GM21447 (cell line): Measurements from ENCODE around the gene MTMR3.

ENCODE experiments used
- ATAC-seq: cut with Tn5 transposase; IDR thresholded peaks from one replicate; pipeline ENCODE4 v1.9.1; 2021; ENCODE audit not compliant: unreplicated experiment

MTMR3 gene

GRCh38 chr22:30023099-30023660 is 140.2 kb downstream of the MTMR3 start:
- no peak for ATAC-seq

- ATAC-seq: no peak
These were observed 141.3 kb downstream of the MTMR3 start for GRCh38 chr22:30024231-30024630.

- no peak for ATAC-seq
These were observed 142.2 kb downstream of the MTMR3 start for GRCh38 chr22:30025221-30025620.

- no peak for ATAC-seq
These were observed 143.8 kb downstream of the MTMR3 start for GRCh38 chr22:30026756-30027155.

GRCh38 chr22:30027169-30027568 is 144.2 kb downstream of the MTMR3 start:
- no peak for ATAC-seq

GRCh38 chr22:30027791-30028190 is 144.8 kb downstream of the MTMR3 start:
- no peak for ATAC-seq

- ATAC-seq: no peak
These were observed 145.8 kb downstream of the MTMR3 start for GRCh38 chr22:30028731-30029130.

GRCh38 chr22:30029512-30029911 is 146.5 kb downstream of the MTMR3 start:
- ATAC-seq: no peak

- ATAC-seq: no peak
These were observed 147.4 kb downstream of the MTMR3 start for GRCh38 chr22:30030329-30030728.

- ATAC-seq: no peak
These were observed 148.4 kb downstream of the MTMR3 start for GRCh38 chr22:30031328-30031727.

GRCh38 chr22:30031764-30032455 is 148.9 kb downstream of the MTMR3 start:
- ATAC-seq: no peak

GRCh38 chr22:30033137-30033536 is 150.2 kb downstream of the MTMR3 start:
- ATAC-seq: no peak

- no peak for ATAC-seq
These were observed 150.9 kb downstream of the MTMR3 start for GRCh38 chr22:30033901-30034300.

GRCh38 chr22:30036656-30037055 is 153.7 kb downstream of the MTMR3 start:
- no peak for ATAC-seq

- ATAC-seq: no peak
These were observed 155.2 kb downstream of the MTMR3 start for GRCh38 chr22:30038219-30038618.

GRCh38 chr22:30040499-30041260 is 157.7 kb downstream of the MTMR3 start:
- no peak for ATAC-seq

GRCh38 chr22:30041475-30041874 is 158.5 kb downstream of the MTMR3 start:
- ATAC-seq: no peak

- ATAC-seq: no peak
These were observed 158.9 kb downstream of the MTMR3 start for GRCh38 chr22:30041881-30042280.

GRCh38 chr22:30043161-30043560 is 160.2 kb downstream of the MTMR3 start:
- no peak for ATAC-seq

GRCh38 chr22:30044369-30044768 is 161.4 kb downstream of the MTMR3 start:
- ATAC-seq: no peak

GRCh38 chr22:30044881-30045493 is 162.0 kb downstream of the MTMR3 start:
- ATAC-seq: no peak

GRCh38 chr22:30045494-30045887 is 162.5 kb downstream of the MTMR3 start:
- no peak for ATAC-seq
